ENCODE data around the gene AP1M1.

The AP1M1 gene

GRCh38 chr19:16295057-16295456 lies 97.3 kb downstream of the AP1M1 start:
- Histone ChIP-seq H2AFZ (ENCODE audit: low read depth, low read length, severe bottlenecking) (no peak overlapping the region), H3K27me3 (ENCODE audit: low read length) (no peaks in the 10 kb centered on the region), H4K20me1 (ENCODE audit: low read depth, low read length) (no peaks in the 10 kb centered on the region), H3F3A (ENCODE audit: insufficient read depth) (no peaks in the 10 kb centered on the region), H3K4me2 (ENCODE audit: low read depth, low read length, poor library complexity, severe bottlenecking) (no peak overlapping the region), H3K27ac (ENCODE audit: low read depth, low read length) (no peak overlapping the region), H3K36me3 (ENCODE audit: low read length) (no peaks in the 10 kb centered on the region), H3K9ac (ENCODE audit: low read length) (no peak overlapping the region), H3K79me2 (ENCODE audit: insufficient read depth, low read length) (no peaks in the 10 kb centered on the region), H3K4me3 (ENCODE audit: insufficient read depth, low read length, poor library complexity, severe bottlenecking) (no peak overlapping the region), H3K9me2 (replicated peaks; ENCODE audit: insufficient read depth, low read length) (no peaks in the 10 kb centered on the region), H3K9me3 (ENCODE audit: insufficient read depth, low read length) (no peaks in the 10 kb centered on the region)
- no peak for TF ChIP-seq EZH2phosphoT487 (conservative IDR thresholded peaks at IDR 0.05; ENCODE audit: low read length)
- TF ChIP-seq CTCF (IDR thresholded peaks at IDR 0.05; ENCODE audit: insufficient read depth, low read length, poor library complexity, severe bottlenecking) = no peak

Measured in SU-DHL-6 (cell line).